GM18526 (cell line): ENCODE measurements around the gene TEAD2.

Experiments used
- POLR2A ChIP-seq: IDR thresholded peaks from 3 replicates; pipeline ENCODE4 v1.6.1; 2011; ENCODE audit not compliant: insufficient read length; ENCODE audit errors: extremely low read depth

TEAD2 gene

GRCh38 chr19:49362048-49362928 is at the start of gene TEAD2:
TEAD2 (minus strand) TSS chr19:49362416; CDS start chr19:49360075, 2,341 bp downstream.
- no peak for TF ChIP-seq POLR2A

DNA sequence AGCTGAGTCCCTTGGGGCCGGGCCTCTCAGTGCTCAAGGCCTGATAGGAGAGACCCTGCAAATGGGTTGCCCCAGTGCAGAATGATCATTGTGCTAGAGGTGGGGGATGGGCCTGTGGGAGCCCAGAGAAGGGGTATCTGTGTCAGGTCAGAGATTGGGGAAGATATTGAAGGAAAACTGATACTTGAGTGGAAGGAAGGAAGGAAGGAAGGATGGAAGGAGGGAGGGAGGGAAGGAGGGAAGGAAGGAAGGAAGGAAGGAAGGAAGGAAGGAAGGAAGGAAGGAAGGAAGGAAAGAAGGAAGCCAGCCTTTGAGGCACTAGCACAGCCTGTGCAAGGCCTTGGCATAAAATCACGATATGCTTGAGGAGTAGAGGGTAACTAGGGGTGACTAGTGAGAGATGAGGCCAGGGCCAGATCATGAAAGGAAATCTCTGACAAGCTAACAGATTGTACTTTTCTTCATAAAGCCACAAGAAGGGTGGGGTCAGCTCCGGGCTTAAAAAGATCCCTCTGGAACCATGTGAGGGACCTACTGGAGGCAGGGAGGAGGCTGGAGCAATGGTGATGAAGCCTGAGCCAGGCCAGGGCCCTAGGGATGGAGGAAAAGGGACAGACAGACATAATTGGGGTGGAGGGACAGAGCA is 49.6 kb upstream of the TEAD2 start:
- no peak for TF ChIP-seq POLR2A

- no peak for TF ChIP-seq POLR2A
Observed at GRCh38 chr19:49409441-49410029, 47.3 kb upstream of the TEAD2 start.

DNA sequence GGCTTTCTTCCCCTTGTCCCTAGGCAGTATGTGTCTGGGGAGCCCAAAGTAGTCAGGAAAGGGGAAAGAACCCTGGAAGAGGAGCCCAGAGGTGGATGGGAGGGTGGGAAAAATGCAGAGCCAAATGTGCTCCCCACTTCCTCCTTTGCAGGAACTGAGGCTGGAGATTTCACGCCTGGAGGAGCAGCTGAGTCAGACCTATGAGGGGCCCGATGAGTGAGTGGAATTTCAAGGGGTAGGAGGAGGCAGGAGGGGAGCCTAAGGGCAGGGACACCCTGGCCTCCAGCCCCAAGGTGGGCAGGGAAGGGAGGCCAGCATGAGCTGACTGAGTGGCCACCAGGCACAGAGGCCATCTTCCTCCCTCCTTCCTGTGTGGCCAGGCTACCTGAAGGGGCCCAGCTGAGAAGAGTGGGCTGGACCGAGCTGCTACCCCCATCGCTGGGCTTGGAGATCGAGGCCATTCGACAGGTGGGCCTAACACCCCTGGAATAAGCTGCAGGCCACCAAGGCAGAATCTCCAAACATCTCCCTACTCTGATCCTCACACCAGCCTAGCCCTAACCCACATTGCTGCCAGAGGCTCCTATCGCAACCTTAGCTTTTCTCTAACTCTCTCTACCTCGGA is 46.7 kb upstream of the TEAD2 start:
- no peak for TF ChIP-seq POLR2A

DNA sequence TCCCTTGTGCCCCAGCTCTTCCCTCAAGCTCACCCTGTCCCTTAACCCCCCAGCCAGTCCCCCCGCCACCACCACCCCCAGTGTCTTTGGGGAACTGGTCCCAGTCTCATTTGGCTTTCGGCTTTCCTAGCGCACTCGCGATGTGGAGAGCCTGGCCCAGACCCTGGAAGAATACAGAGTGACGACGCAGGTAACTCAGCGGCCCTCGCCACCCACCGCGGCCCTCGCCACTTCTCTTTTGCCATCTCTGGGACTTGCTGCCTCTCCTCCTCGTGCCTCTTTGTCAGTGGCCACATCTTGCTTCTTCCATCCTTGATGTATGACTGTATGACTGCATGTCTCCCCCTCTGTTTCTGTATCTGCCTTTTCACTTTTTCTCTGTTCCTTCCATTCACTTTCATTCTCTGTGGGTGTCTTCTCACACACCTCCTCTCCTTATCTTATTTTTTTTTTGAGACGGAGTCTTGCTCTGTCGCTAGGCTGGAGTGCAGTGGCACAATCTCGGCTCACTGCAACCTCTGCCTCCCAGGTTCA is 45.3 kb upstream of the TEAD2 start:
- no peak for TF ChIP-seq POLR2A

DNA sequence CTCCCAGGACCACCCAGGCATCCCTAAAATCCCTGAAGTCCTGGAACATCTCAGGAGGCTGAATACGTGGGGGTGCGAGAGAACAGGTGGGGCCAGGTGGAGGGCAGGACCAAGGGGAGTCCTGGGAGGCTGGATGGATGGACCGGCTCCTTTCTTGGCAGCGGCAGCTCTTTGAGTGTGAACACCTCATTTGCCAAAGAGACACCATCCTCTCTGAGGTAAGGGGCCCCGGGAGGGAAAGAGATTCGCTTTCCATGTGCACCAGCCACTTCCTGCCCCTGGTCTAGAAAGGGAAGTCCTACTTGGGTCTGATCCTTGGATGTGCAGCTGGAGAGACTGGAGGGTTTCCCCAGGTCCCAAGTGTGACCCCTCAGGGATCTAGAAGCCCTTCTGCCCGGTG is 44.9 kb upstream of the TEAD2 start:
- TF ChIP-seq POLR2A: no peak

DNA sequence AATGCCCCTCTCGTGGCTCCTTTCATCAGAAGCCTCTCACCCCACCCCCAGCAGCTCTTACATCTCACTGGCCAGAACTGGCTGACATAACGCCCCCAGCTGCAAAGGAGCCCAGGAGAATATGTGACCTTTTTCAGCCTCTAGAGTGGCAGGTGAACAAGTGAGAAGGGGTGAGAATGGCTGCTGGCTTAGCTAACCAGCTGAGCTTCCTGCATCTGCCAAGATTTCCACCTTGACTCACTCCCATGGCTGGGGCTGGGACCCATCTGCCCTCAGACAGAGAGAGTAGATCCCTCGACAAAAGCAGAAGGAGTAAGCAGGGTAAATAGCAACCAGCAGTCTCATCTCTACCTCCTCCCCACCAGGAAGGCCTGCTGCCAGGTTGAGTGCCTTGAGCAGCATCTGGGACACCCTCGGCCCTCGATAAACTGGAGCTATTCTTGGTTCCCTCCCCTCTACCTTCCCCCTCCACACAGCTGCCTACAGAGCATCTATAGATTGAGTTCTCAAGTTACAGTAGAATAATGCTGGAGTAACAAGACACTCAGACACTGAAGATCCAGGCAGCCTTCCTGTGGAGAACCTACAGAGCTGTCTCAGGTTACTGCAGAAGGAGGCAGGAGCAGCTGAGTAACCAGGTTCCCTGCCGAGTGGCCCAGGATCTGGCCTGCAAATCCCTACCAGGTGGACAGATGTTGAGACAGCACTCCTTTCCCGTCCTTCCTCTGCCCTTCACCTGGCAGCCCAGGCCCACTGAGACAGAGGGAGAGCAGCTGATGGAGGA is 41.4 kb upstream of the TEAD2 start:
- TF ChIP-seq POLR2A: no peak

DNA sequence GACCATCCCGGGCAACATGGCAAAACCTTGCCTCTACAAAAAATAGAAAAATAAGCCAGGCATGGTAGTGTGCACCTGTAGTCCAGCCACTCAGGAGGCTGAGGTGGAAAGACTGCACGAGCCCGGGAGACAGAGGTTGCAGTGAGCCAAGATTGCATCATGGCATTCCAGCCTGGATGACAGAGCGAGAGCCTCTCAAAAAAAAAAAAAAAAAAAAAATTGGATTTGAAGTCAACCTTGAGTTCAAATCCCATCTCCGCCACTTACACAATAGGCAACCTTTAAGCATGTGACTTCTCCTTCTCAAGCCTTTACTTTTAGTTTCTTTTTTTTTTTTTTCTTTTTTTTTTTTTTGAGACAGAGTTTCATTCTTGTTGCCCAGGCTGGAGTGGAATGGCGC is 37.8 kb upstream of the TEAD2 start:
- TF ChIP-seq POLR2A: no peak

GRCh38 chr19:49398931-49399330 is 36.7 kb upstream of the TEAD2 start:
- no peak for TF ChIP-seq POLR2A

DNA sequence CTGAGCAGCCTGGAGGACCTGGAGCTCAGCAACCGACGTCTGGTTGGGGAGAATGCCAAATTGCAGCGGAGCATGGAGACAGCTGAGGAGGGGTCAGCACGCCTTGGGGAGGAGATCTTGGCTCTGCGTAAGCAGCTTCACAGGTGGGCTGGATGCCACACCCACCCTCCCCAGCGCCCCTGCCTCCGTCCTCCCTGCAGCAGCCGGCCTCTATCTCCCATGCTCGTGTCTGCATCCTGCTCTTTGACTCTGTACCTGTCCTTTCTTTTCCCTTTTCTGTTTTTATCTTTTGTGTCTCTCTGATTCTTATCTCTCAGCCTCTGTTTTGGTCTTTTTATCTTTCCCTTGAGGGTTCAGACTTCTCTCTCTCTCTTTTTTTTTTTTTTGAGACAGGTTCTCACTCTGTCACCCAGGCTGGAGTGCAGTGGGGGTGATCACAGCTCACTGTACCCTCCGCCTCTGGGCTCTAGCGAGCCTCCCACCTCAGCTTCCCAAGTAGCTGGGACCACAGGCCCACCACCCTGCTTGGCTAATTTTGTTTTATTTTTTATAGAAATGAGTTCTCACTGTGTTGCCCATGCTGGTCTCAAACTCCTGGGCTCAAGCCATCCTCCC is 35.9 kb upstream of the TEAD2 start:
- no peak for TF ChIP-seq POLR2A

- no peak for TF ChIP-seq POLR2A
Observed at GRCh38 chr19:49396738-49397505, 34.7 kb upstream of the TEAD2 start.

DNA sequence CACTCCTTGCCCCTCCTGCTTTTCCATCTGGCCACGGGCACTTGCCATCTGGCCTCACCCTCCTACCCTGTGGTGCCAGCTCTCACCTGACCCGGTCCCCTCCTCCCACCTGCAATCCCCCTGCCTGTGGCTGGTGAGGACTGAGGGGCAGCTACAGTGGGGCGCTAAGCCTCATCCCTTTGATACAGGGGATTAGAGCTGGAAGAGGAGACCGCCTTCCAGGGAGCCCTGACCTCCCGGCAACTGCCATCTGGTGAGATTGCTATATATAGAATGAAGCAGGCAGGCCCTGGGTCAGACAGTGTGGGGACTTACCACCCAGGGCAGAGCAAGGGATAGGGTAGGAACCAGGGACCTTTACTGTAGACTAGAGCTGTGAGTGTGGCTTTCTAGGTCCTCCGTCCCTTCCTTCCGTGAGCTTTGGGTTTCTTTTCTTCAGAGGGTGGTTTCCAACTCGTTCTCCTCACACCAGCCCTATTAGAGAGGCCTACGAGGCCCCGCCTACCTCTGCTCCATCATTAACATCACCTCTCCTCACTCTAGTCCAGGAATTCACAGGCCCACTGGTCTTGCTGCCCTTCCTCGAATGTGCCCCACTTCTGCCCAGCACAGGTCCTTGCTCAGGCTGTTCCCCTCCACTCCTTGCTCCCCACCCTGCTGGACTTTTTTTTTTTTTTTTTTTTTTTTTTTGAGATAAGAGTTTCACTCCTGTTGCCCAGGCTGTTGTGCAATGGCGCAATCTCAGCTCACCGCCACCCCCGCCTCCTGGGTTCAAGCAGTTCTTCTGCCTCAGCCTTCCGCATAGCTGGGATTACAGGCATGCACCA is 33.6 kb upstream of the TEAD2 start:
- no peak for TF ChIP-seq POLR2A

GRCh38 chr19:49393881-49394280 is 31.7 kb upstream of the TEAD2 start:
- TF ChIP-seq POLR2A: no peak
